Measurements from ENCODE around the gene FRMPD4.

The FRMPD4 gene

DNA sequence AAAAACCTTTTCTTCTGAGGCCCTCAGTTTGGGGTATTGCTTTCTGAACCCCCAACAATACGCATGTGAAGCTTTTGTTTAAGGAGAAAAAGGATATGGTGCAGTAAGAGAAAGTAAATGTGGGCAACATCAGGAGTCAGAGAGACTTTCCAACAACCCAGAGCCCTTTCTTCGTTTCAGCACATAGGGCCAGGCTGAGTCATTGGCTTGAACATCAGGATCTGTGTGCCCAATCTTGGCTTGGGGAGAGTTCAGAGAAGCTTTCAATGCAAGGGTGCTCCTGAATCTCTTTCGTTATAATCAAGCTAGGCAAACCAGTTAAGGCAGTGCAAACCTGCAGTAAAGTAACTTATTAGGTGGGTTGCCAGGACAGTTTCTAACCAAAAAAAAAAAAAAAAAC is 191.2 kb downstream of the FRMPD4 start:
- no peak for TF ChIP-seq GATA1 (IDR thresholded peaks at IDR 0.05; ENCODE audit: low read depth, low read length)
- no peak for TF ChIP-seq POLR2A (IDR thresholded peaks at IDR 0.05; ENCODE audit: low read length)
- DNase-seq, result no peak

DNA sequence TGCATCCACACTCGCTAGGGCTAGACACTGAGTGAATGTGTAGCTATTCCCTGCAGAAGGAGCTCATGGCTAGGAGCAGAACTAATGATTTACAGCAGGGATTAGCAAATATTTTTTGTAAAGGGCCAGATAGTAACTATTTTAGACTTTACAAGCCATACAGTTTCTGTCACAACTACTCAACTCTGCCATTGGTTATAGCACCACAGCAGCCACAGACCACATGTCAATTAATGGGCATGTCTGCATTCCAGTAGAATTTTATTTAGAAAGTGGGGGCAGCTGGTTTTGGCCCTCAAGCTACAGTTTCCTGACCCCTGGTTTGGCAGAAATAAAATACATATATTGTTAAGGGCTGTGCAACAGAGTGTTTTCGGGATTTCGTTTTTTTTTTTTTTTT is 192.6 kb downstream of the FRMPD4 start:
- no peak for DNase-seq
- TF ChIP-seq GATA1 (IDR thresholded peaks at IDR 0.05; ENCODE audit: low read depth, low read length), result no peak
- TF ChIP-seq POLR2A (IDR thresholded peaks at IDR 0.05; ENCODE audit: low read length), result no peak

DNA sequence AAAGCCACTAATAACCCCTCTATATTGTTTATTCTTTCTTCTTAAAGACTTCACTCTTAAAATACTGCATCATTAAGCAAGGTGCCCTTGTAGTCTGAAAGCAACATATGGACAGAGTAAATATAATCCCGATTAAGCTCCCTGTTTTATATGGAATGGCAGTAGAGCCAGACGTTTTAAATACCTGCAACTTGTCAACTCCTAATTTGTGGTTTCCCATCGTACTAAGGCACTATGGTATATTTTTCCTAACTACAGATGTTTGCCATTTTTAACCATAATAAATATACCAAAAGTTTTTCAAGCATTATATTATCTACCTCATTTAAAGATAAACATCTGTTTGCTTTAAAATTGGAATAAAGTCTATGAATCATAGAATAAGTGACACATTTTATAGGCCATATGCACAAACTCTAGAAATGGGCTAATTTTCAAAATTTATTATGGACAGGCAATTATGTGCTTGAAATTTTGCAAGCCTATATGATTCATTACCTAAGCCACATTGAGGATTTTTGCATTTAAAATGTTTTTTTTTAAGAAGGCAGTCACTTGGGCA is 194.6 kb downstream of the FRMPD4 start:
- no peak for TF ChIP-seq POLR2A (IDR thresholded peaks at IDR 0.05; ENCODE audit: low read length)
- no peak for TF ChIP-seq GATA1 (IDR thresholded peaks at IDR 0.05; ENCODE audit: low read depth, low read length)
- DNase-seq, result no peak

DNA sequence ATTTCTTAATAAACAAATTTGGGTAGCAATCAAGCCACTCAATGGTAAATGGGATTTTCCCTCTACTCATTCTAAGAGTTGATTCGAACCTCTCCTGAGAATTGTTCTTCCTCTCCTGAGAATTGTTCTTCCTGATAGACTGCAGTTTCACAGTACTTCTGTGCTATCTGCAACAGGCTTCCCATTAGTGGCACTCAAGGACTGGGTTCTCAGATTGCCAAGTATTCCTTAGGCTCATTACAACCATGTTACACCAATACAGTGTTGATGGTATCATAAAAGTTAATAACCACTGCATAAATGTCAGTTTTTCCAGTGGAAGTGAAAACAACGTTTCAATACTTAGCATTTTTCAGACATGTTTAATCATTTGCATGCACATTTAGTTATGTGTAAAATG is 201.6 kb downstream of the FRMPD4 start:
- no peak for DNase-seq
- no peak for TF ChIP-seq GATA1 (IDR thresholded peaks at IDR 0.05; ENCODE audit: low read depth, low read length)
- TF ChIP-seq POLR2A (IDR thresholded peaks at IDR 0.05; ENCODE audit: low read length), result no peak

DNA sequence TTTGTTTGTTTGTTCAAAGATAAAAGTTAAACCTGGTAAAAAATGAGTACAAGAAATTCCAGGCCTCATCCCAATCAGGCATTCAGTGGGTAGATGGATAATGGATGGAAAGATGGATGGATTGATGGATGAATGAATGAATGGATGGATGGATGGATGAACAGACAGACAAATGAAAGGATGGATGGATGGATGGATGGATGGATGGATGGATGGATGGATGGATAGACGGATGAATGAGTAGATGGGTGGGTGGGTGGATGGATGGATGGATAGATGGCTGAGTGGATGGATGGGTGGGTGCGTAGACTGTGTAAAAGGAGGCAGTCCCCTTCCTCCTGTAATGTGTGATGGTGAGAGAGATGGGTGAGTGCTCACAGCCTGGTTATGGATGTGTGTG is 206.7 kb downstream of the FRMPD4 start:
- no peak for DNase-seq
- no peak for TF ChIP-seq POLR2A (IDR thresholded peaks at IDR 0.05; ENCODE audit: low read length)

DNA sequence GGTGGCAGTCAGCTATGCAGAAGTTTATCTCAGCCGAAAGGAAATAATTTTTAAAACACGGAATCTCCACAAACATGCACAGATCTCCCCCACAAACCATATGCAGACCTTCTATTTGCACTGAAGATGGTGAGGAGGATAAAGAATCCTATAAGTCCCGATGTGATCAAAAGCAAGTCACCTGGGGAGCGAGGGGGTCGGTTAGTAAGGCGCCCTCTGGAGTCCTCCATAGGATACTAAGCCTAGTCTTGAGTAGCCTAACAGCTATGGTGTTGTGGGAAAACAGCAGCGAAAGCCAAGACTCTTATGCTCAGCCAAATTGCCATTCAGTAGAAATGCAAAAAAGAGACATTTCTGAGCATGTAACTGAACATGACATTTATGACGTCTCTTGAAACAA is 210.9 kb downstream of the FRMPD4 start:
- DNase-seq, result no peak

DNA sequence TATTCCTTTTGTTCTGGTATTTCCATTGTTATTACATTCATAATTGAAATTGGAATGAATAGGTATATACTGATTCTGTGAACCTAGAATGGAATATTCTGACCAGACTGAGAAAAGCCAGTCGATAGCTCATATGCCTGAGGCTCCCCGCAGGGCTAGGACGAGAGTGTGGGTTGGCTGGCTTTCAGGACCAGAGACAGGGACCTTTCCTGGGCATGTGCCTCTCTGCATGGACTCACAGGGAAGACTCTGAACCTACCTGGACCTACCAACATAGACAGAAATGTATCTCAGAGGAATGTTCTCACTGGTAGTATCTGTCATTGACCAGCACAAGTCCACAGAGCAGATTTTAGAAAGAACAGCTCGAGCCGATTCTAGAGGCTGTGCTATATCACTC is 214.6 kb downstream of the FRMPD4 start:
- TF ChIP-seq POLR2A (IDR thresholded peaks at IDR 0.05; ENCODE audit: low read length) (no peak), GATA1 (IDR thresholded peaks at IDR 0.05; ENCODE audit: low read depth, low read length) (no peak)
- DNase-seq, result no peak

More for the DNA sequence above, 210.9 kb downstream of the FRMPD4 start:
- TF ChIP-seq GATA1 (IDR thresholded peaks at IDR 0.05; ENCODE audit: low read depth, low read length) (no peak), POLR2A (IDR thresholded peaks at IDR 0.05; ENCODE audit: low read length) (no peak)

DNA sequence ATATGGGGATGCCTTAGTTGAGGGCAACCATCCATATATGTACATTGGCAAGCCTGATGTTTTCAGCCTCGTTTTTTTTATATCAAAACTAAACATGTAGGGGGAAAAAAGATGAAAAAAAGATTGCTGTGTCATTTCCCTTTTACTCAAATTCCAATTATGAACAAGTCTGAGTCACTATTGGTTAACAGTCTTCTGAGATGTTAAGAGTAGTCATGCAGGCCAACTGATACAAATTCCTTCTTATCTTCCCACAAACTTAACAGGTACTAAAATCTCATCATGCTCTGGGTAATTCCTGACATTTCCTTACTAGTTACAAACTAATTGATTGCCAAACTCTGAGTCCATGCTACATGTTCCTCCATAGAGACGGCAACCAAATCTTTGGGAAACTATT is 222.1 kb downstream of the FRMPD4 start:
- no peak for DNase-seq
- TF ChIP-seq GATA1 (IDR thresholded peaks at IDR 0.05; ENCODE audit: low read depth, low read length) (no peak), POLR2A (IDR thresholded peaks at IDR 0.05; ENCODE audit: low read length) (no peak)

DNA sequence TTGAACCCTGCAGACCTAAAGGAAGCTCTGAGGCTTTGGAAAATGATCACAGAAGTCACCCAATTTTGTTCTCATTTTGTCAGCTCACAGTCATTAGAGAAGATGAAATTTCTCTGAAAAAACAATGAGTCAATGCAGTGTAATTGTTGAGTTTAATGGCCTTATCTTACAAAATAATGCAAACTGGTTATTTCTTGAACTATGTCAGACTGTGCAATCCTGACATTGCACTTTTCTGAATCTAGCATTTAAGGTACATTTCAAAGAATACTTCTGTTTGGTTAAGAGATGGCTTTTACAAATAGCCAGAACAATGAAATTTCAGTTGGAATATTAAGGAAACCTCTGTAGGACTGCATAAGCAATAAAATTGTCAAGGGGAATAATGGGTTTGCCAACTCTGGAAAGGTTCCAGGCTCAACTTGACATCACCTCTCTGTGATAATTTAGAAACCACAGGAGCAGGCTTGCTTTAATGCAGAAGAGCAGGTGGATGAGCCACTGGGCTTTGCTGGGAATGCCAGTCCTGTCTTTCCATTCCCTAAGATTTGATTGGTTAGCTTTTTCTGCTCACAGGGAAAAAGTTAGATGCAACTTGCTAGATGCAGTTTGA is 222.8 kb downstream of the FRMPD4 start:
- no peak for DNase-seq
- no peak for TF ChIP-seq GATA1 (IDR thresholded peaks at IDR 0.05; ENCODE audit: low read depth, low read length)
- TF ChIP-seq POLR2A (IDR thresholded peaks at IDR 0.05; ENCODE audit: low read length), result no peak

DNA sequence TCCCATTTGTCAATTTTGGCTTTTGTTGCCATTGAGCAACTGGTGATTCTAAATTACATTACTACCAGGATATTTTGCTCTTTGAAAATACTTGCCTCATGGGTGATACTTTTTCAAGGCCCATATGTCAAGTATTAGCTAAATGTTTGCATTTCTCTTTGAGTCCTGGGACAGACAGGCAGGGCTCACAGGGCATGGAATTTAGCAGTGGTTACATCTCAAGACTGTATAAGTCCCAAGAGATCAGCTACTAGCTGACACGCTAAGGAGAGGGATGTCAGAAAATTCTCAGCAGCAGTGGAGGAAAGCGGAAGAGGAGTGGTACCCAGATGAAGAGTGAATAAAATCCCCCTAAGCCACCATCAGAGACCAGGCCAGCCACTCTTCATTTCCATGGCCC is 224.9 kb downstream of the FRMPD4 start:
- no peak for DNase-seq
- TF ChIP-seq POLR2A (IDR thresholded peaks at IDR 0.05; ENCODE audit: low read length) (no peak), GATA1 (IDR thresholded peaks at IDR 0.05; ENCODE audit: low read depth, low read length) (no peak)

DNA sequence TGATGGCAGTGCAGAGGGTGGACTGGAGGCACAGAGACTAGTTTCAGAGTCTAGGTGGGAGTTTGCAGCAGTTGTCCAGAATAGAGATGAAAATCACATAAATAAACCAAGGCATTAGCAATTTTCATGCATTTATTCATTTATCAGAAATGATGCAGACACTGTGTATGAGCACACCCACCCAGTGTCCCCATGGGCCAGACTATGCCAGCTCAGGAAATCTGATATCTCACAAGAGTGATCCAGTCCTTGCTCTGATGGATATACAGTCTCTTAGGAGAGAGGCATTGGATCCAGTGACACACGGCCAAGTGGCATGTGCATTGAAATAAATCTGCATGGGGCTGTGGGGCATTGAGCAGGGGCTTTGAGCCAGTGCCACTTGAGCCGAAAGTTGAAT is 228.2 kb downstream of the FRMPD4 start:
- no peak for DNase-seq
- TF ChIP-seq GATA1 (IDR thresholded peaks at IDR 0.05; ENCODE audit: low read depth, low read length) (no peak), POLR2A (IDR thresholded peaks at IDR 0.05; ENCODE audit: low read length) (no peak)

DNA sequence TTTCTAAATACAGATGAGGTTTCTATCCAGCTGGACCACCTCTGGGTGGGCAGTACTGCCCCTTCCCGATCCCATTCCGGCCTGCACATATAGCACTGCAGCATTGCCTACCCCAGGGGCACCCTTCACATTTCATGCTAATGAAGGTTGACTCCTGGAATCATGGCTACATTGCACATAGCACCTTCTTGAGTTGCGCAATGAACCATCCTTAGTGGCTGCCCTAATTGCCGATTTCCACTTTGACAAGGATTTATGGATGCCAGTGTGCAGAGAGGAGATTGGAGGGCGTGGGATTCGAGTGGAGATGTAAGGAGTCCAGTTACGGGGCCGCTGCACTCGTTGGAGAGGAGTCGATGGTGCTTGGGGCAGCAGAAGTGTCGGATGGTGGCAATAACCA is 229.0 kb downstream of the FRMPD4 start:
- TF ChIP-seq POLR2A (IDR thresholded peaks at IDR 0.05; ENCODE audit: low read length) (no peak), GATA1 (IDR thresholded peaks at IDR 0.05; ENCODE audit: low read depth, low read length) (no peak)
- DNase-seq, result no peak

DNA sequence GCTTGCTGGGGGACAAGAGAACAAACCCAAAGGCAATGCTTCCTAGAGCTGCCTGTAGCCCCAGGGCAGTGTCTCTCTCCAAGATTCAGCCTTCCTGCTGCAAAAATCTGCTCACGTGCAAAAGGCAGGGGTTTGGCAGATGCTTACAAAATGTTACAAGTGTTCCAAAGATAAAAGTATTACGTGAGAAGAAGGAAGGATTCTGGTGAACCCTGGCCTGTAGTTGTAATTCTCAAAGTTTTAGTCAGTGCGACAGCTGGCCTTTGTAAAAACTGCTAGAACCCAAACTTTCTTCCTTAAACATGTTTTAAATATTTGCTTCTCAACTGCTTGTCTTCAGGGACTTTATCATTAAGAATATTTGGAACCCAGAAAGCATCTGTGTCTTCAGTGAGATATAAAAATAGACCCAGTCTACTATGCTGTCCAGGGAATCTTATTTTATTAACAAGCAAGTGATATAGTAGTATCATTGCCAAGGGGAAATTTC is 232.3 kb downstream of the FRMPD4 start:
- DNase-seq, result no peak
- TF ChIP-seq POLR2A (IDR thresholded peaks at IDR 0.05; ENCODE audit: low read length) (no peak), GATA1 (IDR thresholded peaks at IDR 0.05; ENCODE audit: low read depth, low read length) (no peak)

DNA sequence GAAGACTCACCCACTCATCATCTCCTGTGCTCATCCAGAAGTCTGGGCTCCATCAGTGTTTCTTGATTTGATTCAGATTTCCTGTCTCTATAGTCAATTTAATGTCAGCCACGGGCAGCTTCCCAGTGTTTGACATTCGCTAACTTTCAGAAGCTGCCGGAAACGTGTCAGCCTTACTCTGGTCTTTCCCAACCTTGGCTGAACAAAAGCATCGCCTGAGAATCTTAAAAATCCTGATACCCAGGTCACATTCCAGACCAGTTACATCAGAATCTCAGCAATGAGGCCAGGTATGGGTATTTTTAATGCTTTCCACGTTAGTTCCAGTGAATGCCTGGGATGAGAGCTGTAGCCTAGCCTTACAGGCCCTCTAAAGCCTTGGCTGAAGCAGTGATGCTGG is 233.8 kb downstream of the FRMPD4 start:
- DNase-seq, result no peak

DNA sequence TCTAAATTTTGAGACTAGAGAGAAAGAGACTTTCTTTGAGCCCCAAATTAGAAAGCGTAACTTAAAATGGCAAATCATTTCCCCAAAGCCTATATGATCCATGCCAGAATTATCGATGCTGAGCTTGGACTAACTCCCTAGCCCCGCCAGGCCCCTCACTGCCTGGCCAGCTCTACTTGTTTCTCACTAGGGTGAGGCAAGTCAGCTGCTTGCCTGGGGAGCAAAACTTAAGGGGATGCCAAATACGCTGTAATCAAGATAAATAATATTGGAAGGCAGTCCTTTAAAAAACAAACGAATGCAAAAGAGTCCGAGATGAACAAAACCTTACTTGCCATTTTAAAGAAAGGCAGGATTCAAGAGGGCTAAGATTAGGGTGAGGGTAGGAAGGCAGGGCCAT is 236.0 kb downstream of the FRMPD4 start:
- no peak for TF ChIP-seq POLR2A (IDR thresholded peaks at IDR 0.05; ENCODE audit: low read length)
- no peak for TF ChIP-seq GATA1 (IDR thresholded peaks at IDR 0.05; ENCODE audit: low read depth, low read length)

More for the DNA sequence above, 233.8 kb downstream of the FRMPD4 start:
- no peak for TF ChIP-seq POLR2A (IDR thresholded peaks at IDR 0.05; ENCODE audit: low read length)
- TF ChIP-seq GATA1 (IDR thresholded peaks at IDR 0.05; ENCODE audit: low read depth, low read length), result no peak

More for the DNA sequence above, 236.0 kb downstream of the FRMPD4 start:
- DNase-seq, result no peak
